GM21381 (cell line): ENCODE data around the gene SH2D5.
"Not testable (repeated sequence)": the region's sequence is repeated elsewhere in the genome, so short reads cannot be mapped to it uniquely, and the experiment has no call there.

Source experiments
- ATAC-seq: cut with Tn5 transposase; IDR thresholded peaks from one replicate; pipeline ENCODE4 v1.9.1; 2021; ENCODE audit warnings: mild to moderate bottlenecking, moderate library complexity; ENCODE audit not compliant: unreplicated experiment

The SH2D5 gene

GRCh38 chr1:20728371-20729154 lies 3.9 kb downstream of the SH2D5 start:
- no peak for ATAC-seq

DNA sequence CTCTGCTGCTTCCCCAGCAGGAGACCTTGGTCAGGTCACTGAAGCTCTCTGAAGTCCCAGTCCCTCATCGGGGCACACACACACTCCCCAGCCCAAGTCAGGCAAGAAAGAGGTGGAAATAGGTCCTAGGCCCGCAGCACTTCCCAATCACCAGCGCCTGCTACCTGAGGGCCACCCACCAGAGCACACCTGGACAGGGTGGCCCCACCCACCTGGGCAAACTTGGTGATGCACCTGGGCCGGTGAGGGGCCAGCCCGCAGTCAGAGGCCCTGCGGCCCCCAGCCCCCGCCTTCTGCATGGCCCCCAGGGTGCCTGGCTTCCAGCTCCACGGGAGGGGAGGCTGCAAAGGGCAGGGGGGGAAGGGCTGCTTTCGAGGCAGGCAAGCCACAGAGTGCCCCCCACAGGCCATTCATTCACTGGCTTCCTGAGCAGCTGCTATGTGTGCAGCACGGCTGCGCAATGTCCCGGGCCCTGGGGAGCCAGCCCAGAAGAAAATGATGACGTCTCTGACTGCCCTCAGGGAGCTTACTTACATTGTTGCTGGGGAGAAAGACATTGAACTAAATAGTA lies 4.7 kb downstream of the SH2D5 start:
- no peak for ATAC-seq

- ATAC-seq: no peak
Observed at GRCh38 chr1:20726932-20727745, 5.4 kb downstream of the SH2D5 start.

- no peak for ATAC-seq
Observed at GRCh38 chr1:20726118-20726911, 6.2 kb downstream of the SH2D5 start.

DNA sequence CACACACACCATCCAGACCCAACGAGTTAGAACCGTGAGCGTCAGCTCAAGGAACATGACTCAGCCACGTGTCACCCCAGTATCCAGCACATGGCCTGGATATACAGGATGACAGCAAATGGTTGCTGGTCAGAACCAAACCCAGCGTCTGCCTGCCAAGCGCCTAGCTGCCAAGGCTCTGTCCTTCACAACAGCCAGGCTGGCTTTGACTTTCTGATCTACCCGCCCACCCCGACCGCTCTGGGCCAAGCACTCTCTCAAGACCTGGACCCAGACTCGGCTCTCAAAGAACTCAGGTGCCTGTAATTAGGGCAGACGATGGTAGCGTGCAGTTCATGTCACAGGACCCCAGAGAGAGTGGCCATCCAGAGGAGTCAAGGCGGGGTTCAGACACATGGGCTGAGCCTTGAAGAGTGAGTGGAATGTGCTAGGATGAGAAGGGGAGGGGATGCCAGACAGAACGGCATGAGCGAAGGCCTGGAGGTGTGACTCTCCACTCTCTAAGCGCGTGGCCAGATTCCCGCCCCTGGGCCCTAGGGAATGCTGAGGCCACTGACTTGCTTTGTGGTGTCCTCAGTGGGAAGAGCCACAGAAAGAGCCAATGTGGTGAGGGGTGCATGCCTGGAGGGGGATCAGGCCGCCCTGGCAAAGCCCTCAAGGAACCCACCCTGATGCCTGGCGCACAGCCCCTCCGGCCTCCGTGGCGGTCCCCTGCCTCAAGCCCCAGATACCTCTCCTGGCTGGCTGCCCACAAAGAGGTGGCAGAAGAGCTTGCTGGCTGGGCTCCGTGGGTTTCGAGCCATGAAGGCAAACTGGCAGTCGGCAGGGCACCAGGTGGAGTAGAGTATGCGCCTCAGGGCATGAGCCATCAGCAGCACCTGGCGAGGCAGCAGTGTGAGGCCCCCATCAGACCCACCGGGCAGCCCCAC lies 7.0 kb downstream of the SH2D5 start:
- ATAC-seq: no peak

GRCh38 chr1:20724364-20725188 lies 7.9 kb downstream of the SH2D5 start:
- ATAC-seq: no peak

DNA sequence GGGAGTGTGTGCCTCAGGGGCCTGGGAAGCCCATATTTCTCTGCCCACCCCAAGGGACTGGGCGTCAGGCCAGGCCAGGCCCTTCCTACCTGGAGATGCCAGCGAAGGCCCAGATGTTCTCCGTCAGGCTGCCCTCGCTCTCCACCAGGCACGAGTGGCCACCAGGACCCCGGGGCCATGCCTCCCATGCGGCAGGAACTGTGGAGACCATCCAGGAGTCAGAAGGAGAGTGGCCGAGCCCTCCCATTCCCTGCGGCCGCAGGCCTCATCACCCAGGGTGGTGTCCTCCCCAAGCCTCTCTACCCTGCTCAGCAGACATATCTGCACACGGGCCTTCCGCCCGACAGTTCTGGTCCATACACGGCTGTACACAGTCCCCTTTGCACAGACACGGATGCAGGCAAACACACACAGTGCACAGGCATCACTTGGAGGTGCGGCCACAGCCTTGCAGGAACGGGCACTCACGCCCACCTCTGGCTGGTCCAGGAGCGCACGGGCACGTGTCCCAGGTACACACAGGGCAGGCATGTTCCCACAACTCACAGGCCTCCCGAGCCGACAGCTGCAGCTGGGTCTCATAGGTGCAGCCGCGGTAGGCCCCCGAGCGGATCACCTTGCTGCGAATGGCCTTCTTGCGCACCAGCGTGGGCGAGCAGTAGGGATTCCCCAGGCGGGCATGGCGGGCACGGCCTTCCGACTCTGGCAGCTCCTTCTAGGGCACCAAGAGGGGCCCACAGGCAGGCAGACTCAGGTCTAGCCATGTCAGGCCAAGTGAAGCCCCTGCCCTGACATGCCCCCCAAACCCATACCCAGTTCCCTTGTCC lies 8.8 kb downstream of the SH2D5 start:
- no peak for ATAC-seq

GRCh38 chr1:20723159-20723536 lies 9.4 kb downstream of the SH2D5 start:
- ATAC-seq: no peak

DNA sequence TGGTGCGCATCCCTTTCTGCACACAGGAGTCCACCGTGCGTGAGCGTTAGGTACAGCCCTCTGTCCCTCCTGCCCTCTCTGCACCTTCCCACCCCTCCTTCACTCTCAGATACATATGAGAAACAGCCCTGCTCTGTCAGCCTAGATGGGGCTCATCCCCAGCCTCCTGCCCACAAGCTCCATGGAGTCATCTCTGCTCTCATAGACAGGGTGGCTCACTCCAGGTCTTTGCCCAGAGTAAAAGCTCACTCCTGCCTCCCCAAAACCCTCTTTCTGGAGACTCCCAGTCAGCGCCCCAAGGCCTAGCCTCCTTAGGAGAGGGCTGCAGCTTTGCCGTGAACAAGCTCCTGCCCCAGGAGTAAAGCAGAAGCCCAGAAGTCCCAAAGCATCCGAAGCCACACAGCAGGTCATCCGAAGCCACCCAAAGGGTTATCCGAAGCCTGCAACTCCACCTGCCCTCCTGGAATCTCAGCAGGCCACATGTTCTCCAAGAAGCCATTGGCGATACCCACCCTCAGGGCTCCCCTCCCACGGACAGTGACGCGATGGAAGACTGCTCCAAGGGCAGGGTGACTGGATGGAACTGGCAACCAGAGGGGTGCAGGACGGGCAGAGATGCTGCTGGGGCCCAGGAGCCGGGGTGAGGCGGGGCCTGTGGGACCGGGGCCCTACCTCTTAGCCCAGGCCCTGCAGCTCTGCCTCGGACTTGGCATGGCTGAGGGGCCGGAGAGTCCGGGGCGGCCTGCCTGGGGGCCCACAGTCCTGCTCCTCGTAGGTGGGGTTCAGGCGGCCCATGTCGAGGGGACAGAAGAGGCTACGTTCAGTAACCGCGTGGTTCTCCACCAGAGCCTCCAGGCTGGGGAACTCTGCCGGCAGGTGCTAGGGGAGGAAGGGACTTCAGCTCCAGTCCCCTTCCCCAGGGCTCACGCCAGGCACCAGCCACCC lies 11.1 kb downstream of the SH2D5 start:
- ATAC-seq: no peak

DNA sequence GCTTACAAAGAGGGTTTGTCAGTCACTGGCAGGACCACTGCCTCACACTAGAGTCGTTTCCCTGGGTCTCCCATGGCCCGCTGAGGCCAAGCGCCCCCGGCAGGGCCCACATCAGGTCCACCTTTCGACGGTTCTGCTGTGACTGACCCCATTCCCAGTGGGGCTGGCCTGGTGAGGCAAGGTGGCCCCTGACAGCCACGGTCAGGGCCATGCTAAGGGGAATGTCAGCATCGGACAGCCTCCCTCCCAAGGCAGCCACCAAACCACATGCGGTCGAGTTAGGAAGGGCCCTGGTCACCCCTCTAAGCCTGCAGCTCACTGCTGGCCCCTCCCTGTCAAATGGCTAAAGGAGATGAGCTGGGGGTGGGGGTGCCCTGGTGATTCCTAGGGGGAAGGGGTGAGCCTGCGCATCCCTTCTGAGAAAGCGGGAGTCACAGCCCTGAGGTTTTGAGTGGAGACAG lies 11.8 kb downstream of the SH2D5 start:
- ATAC-seq: no peak

- no peak for ATAC-seq
Observed at GRCh38 chr1:20719871-20720620, 12.5 kb downstream of the SH2D5 start.

DNA sequence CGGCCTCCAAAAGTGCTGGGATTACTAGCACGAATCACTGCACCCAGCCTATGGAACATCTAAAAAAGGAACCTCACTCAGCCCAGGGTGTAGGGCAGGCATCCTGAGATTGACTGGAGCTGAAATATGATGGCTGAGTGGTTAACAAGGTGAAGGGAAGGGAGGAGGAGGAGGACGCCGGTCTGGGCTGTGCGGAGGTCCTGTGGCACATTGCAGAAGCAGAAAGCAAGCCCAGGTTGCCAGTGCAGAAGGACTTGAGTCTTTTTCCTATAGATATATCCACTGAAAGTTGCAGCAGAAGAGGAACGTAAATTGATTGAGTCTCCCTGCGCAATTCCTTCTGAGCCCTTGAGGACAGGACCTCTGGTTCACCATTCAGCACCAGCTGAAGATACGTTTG lies 13.2 kb downstream of the SH2D5 start:
- ATAC-seq: no peak

- ATAC-seq: not testable (repeated sequence)
Observed at GRCh38 chr1:20718343-20718882, 14.1 kb downstream of the SH2D5 start.

GRCh38 chr1:20717452-20718342 lies 14.8 kb downstream of the SH2D5 start, which contains the start of gene KIF17:
KIF17 (minus strand) TSS chr1:20718007; CDS start chr1:20717706, 301 bp downstream.
- peak; percentile 52 for ATAC-seq

DNA sequence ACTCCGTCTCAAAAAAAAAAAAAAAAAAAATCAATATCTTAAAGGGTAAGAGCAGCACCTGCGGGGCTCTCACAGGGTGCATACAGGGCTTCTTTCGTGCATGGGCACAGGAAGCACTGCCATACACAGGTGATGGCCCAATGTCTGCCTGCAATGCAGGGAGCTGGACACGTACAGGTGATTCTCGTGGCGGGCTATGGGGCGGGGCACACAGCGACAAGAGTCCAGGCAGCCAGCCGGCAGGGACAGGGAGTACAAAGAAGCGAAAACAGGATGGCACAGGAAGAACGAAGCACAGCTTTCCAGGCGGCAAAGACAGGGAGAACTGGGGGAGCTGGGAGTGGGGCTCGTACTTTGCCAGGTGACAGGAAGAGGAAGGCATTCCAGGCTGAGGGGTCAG lies 16.3 kb downstream of the SH2D5 start:
- ATAC-seq: no peak
